PC-9 (cell line): Measurements from ENCODE around the gene FITM1. TPM values are rescaled to one million over a fixed set of nuclear protein-coding genes. Genes with fewer than 3 reads are reported as not detected.

Experiments used
- BruUV-seq: library from RNA; stranded (reverse); fragments of 400-500 nt; replicated peaks from 2 replicates; lab custom pipeline; 2021; lab: Mats Ljungman, UMichigan
- CTCF ChIA-PET: fragments of 300-600 bp; sonication (Branson Sonifier 250); formaldehyde crosslinking; loops from one replicate; lab custom pipeline; 2022; ENCODE audit warnings: antibody characterized with exemption; lab: Charles Lee
- POLR2A ChIA-PET: fragments of 300-600 bp; sonication (Branson Sonifier 250); formaldehyde crosslinking; loops from one replicate; lab custom pipeline; 2022; ENCODE audit warnings: antibody characterized with exemption; ENCODE audit not compliant: unreplicated experiment; lab: Charles Lee
- DNase-seq, 2 experiments: peaks; one replicate each; pipeline versions ENCODE4 v3.0.0 to v3.0.0-alpha.2; 2015 to 2022; ENCODE audit warnings: mixed read lengths in 1 of 2
- H2AFZ ChIP-seq: fragments of 200-600 bp; sonication (generic); 2 replicates; pipeline ENCODE4 v1.8.1; 2017; ENCODE audit warnings: antibody characterized with exemption
- H3F3A ChIP-seq: fragments of 200-600 bp; sonication (generic); 2 replicates; pipeline ENCODE4 v1.8.1; 2017; ENCODE audit warnings: antibody characterized with exemption, mild to moderate bottlenecking, low read depth; ENCODE audit not compliant: insufficient read depth
- H3K27ac ChIP-seq: fragments of 200-600 bp; sonication (generic); 2 replicates; pipeline ENCODE4 v1.6.1; 2016; ENCODE audit warnings: mixed run types
- H3K27me3 ChIP-seq: fragments of 200-600 bp; sonication (generic); 2 replicates; pipeline ENCODE4 v1.6.1; 2016; ENCODE audit warnings: low read depth, mixed run types; ENCODE audit not compliant: insufficient read depth
- H3K36me3 ChIP-seq: fragments of 200-600 bp; sonication (generic); 2 replicates; pipeline ENCODE4 v1.6.1; 2016; ENCODE audit warnings: low read depth, mixed run types
- H3K4me1 ChIP-seq: fragments of 200-600 bp; sonication (generic); replicated peaks from 2 replicates; pipeline ENCODE4 v1.6.1; 2016; ENCODE audit warnings: mixed run types; ENCODE audit not compliant: insufficient read depth
- H3K4me2 ChIP-seq: fragments of 200-600 bp; sonication (generic); 2 replicates; pipeline ENCODE4 v1.6.1; 2017; ENCODE audit warnings: mixed run types
- H3K4me3 ChIP-seq: fragments of 200-600 bp; sonication (generic); 2 replicates; pipeline ENCODE4 v1.6.1; 2016; ENCODE audit warnings: mixed run types
- H3K79me2 ChIP-seq: fragments of 200-600 bp; sonication (generic); 2 replicates; pipeline ENCODE4 v1.6.1; 2017; ENCODE audit warnings: low read depth, mixed run types
- H3K9me2 ChIP-seq: fragments of 200-600 bp; sonication (generic); 2 replicates; pipeline ENCODE4 v1.8.1; 2017; ENCODE audit warnings: mild to moderate bottlenecking; ENCODE audit not compliant: insufficient read depth
- H3K9me3 ChIP-seq: fragments of 200-600 bp; sonication (generic); 2 replicates; pipeline ENCODE4 v1.8.1; 2016; ENCODE audit warnings: low read depth; ENCODE audit not compliant: insufficient read depth
- H4K20me1 ChIP-seq: fragments of 200-600 bp; sonication (generic); 2 replicates; pipeline ENCODE4 v1.8.1; 2017; ENCODE audit not compliant: insufficient read depth
- EZH2 ChIP-seq: fragments of 200-600 bp; sonication (generic); IDR thresholded peaks from 2 replicates; pipeline ENCODE4 v1.8.0; 2017; ENCODE audit warnings: antibody characterized with exemption, low read depth
- intact Hi-C: fragments of 100-400 bp; cut with micrococcal nuclease; formaldehyde crosslinking; loops from one replicate; pipeline ENCODE4 v1.10.0; 2022; ENCODE audit not compliant: unreplicated experiment
- total RNA-seq: library from RNA; stranded (reverse); gene quantifications from 2 replicates; pipeline ENCODE4 v1.2.3, GENCODE V29; 2021
- TF ChIP-seq, protein P1 (sequence below): fragments of 200-600 bp; sonication (generic); conservative IDR thresholded peaks from 2 replicates; pipeline ENCODE4 v1.6.1; 2017; ENCODE audit warnings: mixed run types, antibody characterized with exemption, mild to moderate bottlenecking, moderate library complexity

Gene FITM1
- total RNA-seq, 1 experiment from 2014 or later, result 0.72 TPM

DNA sequence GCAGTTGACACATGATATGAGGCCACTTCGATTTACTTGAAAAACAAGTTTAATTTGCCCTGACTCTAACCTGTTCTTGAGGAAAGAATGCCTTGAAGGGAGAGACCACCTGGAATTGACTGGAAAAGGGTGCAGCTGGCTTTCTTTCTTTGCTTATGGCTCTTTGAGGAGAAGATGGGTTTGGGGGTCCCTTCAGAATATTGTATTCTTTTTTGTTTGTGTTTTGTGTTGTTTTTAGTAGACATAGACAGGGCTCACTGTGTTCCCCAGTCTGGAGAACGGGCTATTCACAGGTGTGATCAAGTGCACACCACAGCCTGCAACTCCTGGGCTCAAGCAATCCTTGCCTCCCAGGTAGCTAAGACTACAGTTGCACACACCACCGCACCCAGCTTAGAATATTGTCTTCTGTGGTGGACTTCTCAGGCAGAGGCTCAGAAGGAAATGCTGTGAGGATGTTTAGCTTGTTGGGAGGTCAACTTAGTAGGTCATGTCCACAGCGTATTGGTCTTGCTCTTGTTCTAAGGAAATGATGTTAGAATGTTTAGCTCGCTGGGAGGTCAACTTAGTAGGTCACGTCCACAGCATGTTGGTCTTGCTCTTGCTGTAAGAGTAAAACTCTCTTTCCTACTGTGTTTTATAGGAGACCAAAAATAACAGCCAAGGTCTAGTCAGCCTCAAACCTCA lies 14.2 kb upstream of the FITM1 start:
- no peak overlapping the region for H2AFZ ChIP-seq
- no peak for TF ChIP-seq EZH2
- TF ChIP-seq, protein P1, sequence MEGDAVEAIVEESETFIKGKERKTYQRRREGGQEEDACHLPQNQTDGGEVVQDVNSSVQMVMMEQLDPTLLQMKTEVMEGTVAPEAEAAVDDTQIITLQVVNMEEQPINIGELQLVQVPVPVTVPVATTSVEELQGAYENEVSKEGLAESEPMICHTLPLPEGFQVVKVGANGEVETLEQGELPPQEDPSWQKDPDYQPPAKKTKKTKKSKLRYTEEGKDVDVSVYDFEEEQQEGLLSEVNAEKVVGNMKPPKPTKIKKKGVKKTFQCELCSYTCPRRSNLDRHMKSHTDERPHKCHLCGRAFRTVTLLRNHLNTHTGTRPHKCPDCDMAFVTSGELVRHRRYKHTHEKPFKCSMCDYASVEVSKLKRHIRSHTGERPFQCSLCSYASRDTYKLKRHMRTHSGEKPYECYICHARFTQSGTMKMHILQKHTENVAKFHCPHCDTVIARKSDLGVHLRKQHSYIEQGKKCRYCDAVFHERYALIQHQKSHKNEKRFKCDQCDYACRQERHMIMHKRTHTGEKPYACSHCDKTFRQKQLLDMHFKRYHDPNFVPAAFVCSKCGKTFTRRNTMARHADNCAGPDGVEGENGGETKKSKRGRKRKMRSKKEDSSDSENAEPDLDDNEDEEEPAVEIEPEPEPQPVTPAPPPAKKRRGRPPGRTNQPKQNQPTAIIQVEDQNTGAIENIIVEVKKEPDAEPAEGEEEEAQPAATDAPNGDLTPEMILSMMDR, result no peak
- H3K9me2 ChIP-seq, result no peaks in the 10 kb centered on the region
- H3K9me3 ChIP-seq, result no peaks in the 10 kb centered on the region
- no peak for DNase-seq
- intact Hi-C loops, result no loop called here
- peak overlapping the region; percentile 97 for H3K4me2 ChIP-seq
- H3K27ac ChIP-seq, result no peak overlapping the region
- H3K36me3 ChIP-seq, result peaks cover 8% of the 10 kb centered on the region; the same call in 1 of the 2 replicates
- peaks cover 13% of the 10 kb centered on the region for H3K79me2 ChIP-seq
- peaks cover 12% of the 10 kb centered on the region; the same call in 1 of the 2 replicates for H3F3A ChIP-seq
- peaks cover 11% of the 10 kb centered on the region for H3K4me1 ChIP-seq
- ChIA-PET CTCF (interaction anchor here (0.7 kb wide), 1 partner anchor 21 kb away, joined by 3 read pairs; no protein-coding TSS in a partner anchor), POLR2A (no interaction called here)
- no peaks in the 10 kb centered on the region for H3K27me3 ChIP-seq
- no peaks in the 10 kb centered on the region for H4K20me1 ChIP-seq
- no TSS peak for BruUV-seq
- peak overlapping the region; percentile 69 for H3K4me3 ChIP-seq

DNA sequence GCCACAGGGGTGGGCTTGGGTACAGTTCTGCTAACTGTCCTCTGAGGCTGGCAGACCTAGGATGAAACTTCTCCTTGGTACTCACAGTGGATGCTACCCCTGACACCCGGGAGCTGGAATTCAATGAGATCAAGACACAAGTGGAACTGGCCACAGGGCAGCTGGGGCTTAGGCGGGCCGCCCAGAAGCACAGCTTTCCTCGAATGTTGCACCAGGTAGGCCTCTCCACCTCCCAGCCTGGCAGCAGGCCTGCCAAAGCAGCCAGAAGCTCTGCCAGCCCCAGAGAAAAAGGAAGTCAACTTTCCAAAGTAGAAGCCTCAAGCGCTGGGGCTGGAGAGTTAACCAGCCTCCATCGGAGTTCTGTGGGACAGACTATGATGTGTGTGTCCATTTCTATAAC lies 13.3 kb upstream of the FITM1 start:
- no peak overlapping the region for H3K4me2 ChIP-seq
- TF ChIP-seq EZH2, result no peak
- TF ChIP-seq, protein P1, result no peak
- peaks cover 11% of the 10 kb centered on the region for H3K4me1 ChIP-seq
- peaks cover 8% of the 10 kb centered on the region; the same call in 1 of the 2 replicates for H3K36me3 ChIP-seq
- POLR2A ChIA-PET, result no interaction called here
- BruUV-seq, result no TSS peak
- H3K9me3 ChIP-seq, result no peaks in the 10 kb centered on the region
- no peaks in the 10 kb centered on the region for H4K20me1 ChIP-seq
- no peak overlapping the region for H3K27ac ChIP-seq
- DNase-seq, result no peak
- H3K4me3 ChIP-seq, result no peak overlapping the region
- no peaks in the 10 kb centered on the region for H3K9me2 ChIP-seq
- CTCF ChIA-PET, result interaction anchor here (0.5 kb wide), 1 partner anchor 506 kb away, joined by 14 read pairs; no protein-coding TSS in a partner anchor
- peaks cover 12% of the 10 kb centered on the region; the same call in 1 of the 2 replicates for H3F3A ChIP-seq
- intact Hi-C loops, result no loop called here
- no peak overlapping the region for H2AFZ ChIP-seq
- H3K27me3 ChIP-seq, result no peaks in the 10 kb centered on the region
- peaks cover 13% of the 10 kb centered on the region for H3K79me2 ChIP-seq

GRCh38 chr14:24119691-24120090 lies 10.8 kb upstream of the FITM1 start:
- H3K27me3 ChIP-seq, result no peaks in the 10 kb centered on the region
- H3F3A ChIP-seq, result no peaks in the 10 kb centered on the region
- no peak overlapping the region for H2AFZ ChIP-seq
- no TSS peak for BruUV-seq
- intact Hi-C loops, result no loop called here
- ChIA-PET CTCF (no interaction called here), POLR2A (no interaction called here)
- peaks cover 11% of the 10 kb centered on the region for H3K4me1 ChIP-seq
- no peak overlapping the region for H3K4me3 ChIP-seq
- H3K27ac ChIP-seq, result no peak overlapping the region
- no peak overlapping the region for H3K4me2 ChIP-seq
- no peak for DNase-seq
- H3K9me2 ChIP-seq, result no peaks in the 10 kb centered on the region
- H3K36me3 ChIP-seq, result peaks cover 8% of the 10 kb centered on the region; the same call in 1 of the 2 replicates
- H3K9me3 ChIP-seq, result no peaks in the 10 kb centered on the region
- no peaks in the 10 kb centered on the region for H4K20me1 ChIP-seq
- H3K79me2 ChIP-seq, result peaks cover 13% of the 10 kb centered on the region
- no peak for TF ChIP-seq EZH2
- TF ChIP-seq, protein P1, result no peak
